Sigmoid colon (tissue), 4 donors: ENCODE results near the gene DES.

Source experiments
- CTCF ChIP-seq, 4 experiments: fragments of 450-650 bp in 3 of 4; fragments of 200-600 bp in 1 of 4; IDR thresholded peaks; one replicate each; pipeline ENCODE4 v1.5.1; 2016 to 2019; ENCODE audit warnings: antibody characterized with exemption in 4 of 4, mild to moderate bottlenecking in 3 of 4, moderate library complexity in 2 of 4
- EP300 ChIP-seq, 4 donors: sonication (generic); formaldehyde crosslinking; IDR thresholded peaks; one replicate each; pipeline ENCODE4 v1.6.1; 2017; ENCODE audit warnings: antibody characterized with exemption in 4 of 4
- POLR2A ChIP-seq, 2 donors: fragments of 450-650 bp; IDR thresholded peaks; one replicate each; pipeline ENCODE4 v1.6.1; 2016; ENCODE audit warnings: antibody characterized with exemption in 2 of 2, mild to moderate bottlenecking in 2 of 2, moderate library complexity in 2 of 2
- POLR2AphosphoS5 ChIP-seq, 4 donors: sonication (generic); formaldehyde crosslinking; IDR thresholded peaks; one replicate each; pipeline ENCODE4 v1.6.1; 2017; ENCODE audit warnings: antibody characterized with exemption in 4 of 4

GRCh38 chr2:219416235-219416602 lies 2.0 kb upstream of the DES start:
- TF ChIP-seq CTCF (IDR thresholded peaks at IDR 0.05) = no peak
- no peak for TF ChIP-seq POLR2AphosphoS5 (IDR thresholded peaks at IDR 0.05)
- no peak for TF ChIP-seq POLR2A (IDR thresholded peaks at IDR 0.05)
- no peak for TF ChIP-seq EP300 (IDR thresholded peaks at IDR 0.05)
